ENCODE measurements around the gene MTARC1. TPM values are rescaled to one million over a fixed set of nuclear protein-coding genes. Genes with fewer than 3 reads are reported as not detected.
A peak's percentile ranks its signal among the peaks of the same experiment; 100 is the strongest.

MTARC1 gene
- total RNA-seq, 4 donors from 2014 or later = 10.0 to 28.8 (median 16.6) TPM

- H3K36me3 ChIP-seq = no peaks in the 10 kb centered on the region
- no peak for DNase-seq
- in situ Hi-C loops (cut with MboI; ENCODE audit: low pct_ligation_motif_present in 1 of 4, low pct_unique_long_range_greater_than_20kb in 1 of 4, low sequenced_read_pairs in 3 of 4) (loop anchor here in 3 of 4 donors (25.0 kb wide), 2 partner anchors 99 to 499 kb away; partner anchors contain the start of gene C1orf115 (in 1 of the 3)), intact Hi-C loops (cut with DNase I; ENCODE audit: low total_unique reads) (no loop called here)
- 35 to 90% methylated on average over 2 to 13 of the region's 13 CpGs for WGBS, 2 donors (ENCODE audit: low coverage in 1 of 2)
- H3K27ac ChIP-seq = peak overlapping the region; percentile 87 to 93 (median 90)
- peak overlapping the region in 3 of 4 donors; percentile 57 to 70 (median 68) for H3K4me3 ChIP-seq
- H3K9me3 ChIP-seq = no peaks in the 10 kb centered on the region
- no peaks in the 10 kb centered on the region for H3K27me3 ChIP-seq
- peaks cover 12 to 46% (median 31%) of the 10 kb centered on the region in 4 donors for H3K4me1 ChIP-seq
- TF ChIP-seq POLR2A (IDR thresholded peaks at IDR 0.05) (no peak), CTCF (IDR thresholded peaks at IDR 0.05) (no peak), EP300 (IDR thresholded peaks at IDR 0.05; ENCODE audit: low read depth) (no peak), POLR2AphosphoS5 (IDR thresholded peaks at IDR 0.05) (no peak)
Observed at GRCh38 chr1:220786057-220786336, 716 bp upstream of the MTARC1 start.

GRCh38 chr1:220787069-220787619 is 431 bp downstream of the MTARC1 start:
- Histone ChIP-seq H3K27ac (peak overlapping the region; percentile 87 to 93 (median 90)), H3K4me1 (peaks cover 12 to 56% (median 35%) of the 10 kb centered on the region in 4 donors), H3K27me3 (no peaks in the 10 kb centered on the region), H3K9me3 (no peaks in the 10 kb centered on the region), H3K36me3 (no peaks in the 10 kb centered on the region), H3K4me3 (peak overlapping the region; percentile 56 to 70 (median 62))
- TF ChIP-seq POLR2A (IDR thresholded peaks at IDR 0.05) (peak; percentile 14), EP300 (IDR thresholded peaks at IDR 0.05; ENCODE audit: low read depth) (no peak), POLR2AphosphoS5 (IDR thresholded peaks at IDR 0.05) (peak; percentile 24 to 35 (median 30)), CTCF (IDR thresholded peaks at IDR 0.05) (no peak)
- DNase-seq = peak; percentile 80
- WGBS, 2 donors (ENCODE audit: low coverage in 1 of 2) = 9% methylated on average over 32 of the region's 32 CpGs; no CpG with 5 or more reads in 1 of the 2 donors
- intact Hi-C loops (cut with DNase I; ENCODE audit: low total_unique reads) (no loop called here), in situ Hi-C loops (cut with MboI; ENCODE audit: low pct_ligation_motif_present in 1 of 4, low pct_unique_long_range_greater_than_20kb in 1 of 4, low sequenced_read_pairs in 3 of 4) (loop anchor here in 3 of 4 donors (25.0 kb wide), 2 partner anchors 100 to 500 kb away; partner anchors contain the start of gene C1orf115 (in 1 of the 3))

GRCh38 chr1:220788900-220789299 is 2.2 kb downstream of the MTARC1 start:
- Histone ChIP-seq H3K4me3 (no peak overlapping the region), H3K4me1 (peaks cover 12 to 56% (median 35%) of the 10 kb centered on the region in 4 donors), H3K27me3 (no peaks in the 10 kb centered on the region), H3K27ac (peak overlapping the region; percentile 55 to 93 (median 90)), H3K36me3 (no peaks in the 10 kb centered on the region), H3K9me3 (no peaks in the 10 kb centered on the region)
- 64 to 80% methylated on average over 4 to 7 of the region's 7 CpGs for WGBS, 2 donors (ENCODE audit: low coverage in 1 of 2)
- in situ Hi-C loops (cut with MboI; ENCODE audit: low pct_ligation_motif_present in 1 of 4, low pct_unique_long_range_greater_than_20kb in 1 of 4, low sequenced_read_pairs in 3 of 4) (loop anchor here in 3 of 4 donors (25.0 kb wide), 2 partner anchors 102 to 502 kb away; partner anchors contain the start of gene C1orf115 (in 1 of the 3)), intact Hi-C loops (cut with DNase I; ENCODE audit: low total_unique reads) (no loop called here)
- no peak for TF ChIP-seq CTCF (IDR thresholded peaks at IDR 0.05)
- TF ChIP-seq POLR2AphosphoS5 (IDR thresholded peaks at IDR 0.05) = no peak
- no peak for TF ChIP-seq EP300 (IDR thresholded peaks at IDR 0.05; ENCODE audit: low read depth)
- no peak for TF ChIP-seq POLR2A (IDR thresholded peaks at IDR 0.05)
- DNase-seq = no peak

GRCh38 chr1:220789532-220790147 is 2.9 kb downstream of the MTARC1 start:
- DNase-seq = no peak
- Histone ChIP-seq H3K4me3 (no peak overlapping the region), H3K27ac (peak overlapping the region; percentile 45 to 58 (median 51)), H3K36me3 (no peaks in the 10 kb centered on the region), H3K9me3 (no peaks in the 10 kb centered on the region), H3K27me3 (no peaks in the 10 kb centered on the region), H3K4me1 (peaks cover 12 to 56% (median 35%) of the 10 kb centered on the region in 4 donors)
- TF ChIP-seq CTCF (IDR thresholded peaks at IDR 0.05) = no peak
- TF ChIP-seq POLR2A (IDR thresholded peaks at IDR 0.05) = no peak
- TF ChIP-seq EP300 (IDR thresholded peaks at IDR 0.05; ENCODE audit: low read depth) = no peak
- TF ChIP-seq POLR2AphosphoS5 (IDR thresholded peaks at IDR 0.05) = no peak
- intact Hi-C loops (cut with DNase I; ENCODE audit: low total_unique reads) (no loop called here), in situ Hi-C loops (cut with MboI; ENCODE audit: low pct_ligation_motif_present in 1 of 4, low pct_unique_long_range_greater_than_20kb in 1 of 4, low sequenced_read_pairs in 3 of 4) (loop anchor here in 3 of 4 donors (25.0 kb wide), 2 partner anchors 102 to 502 kb away; partner anchors contain the start of gene C1orf115 (in 1 of the 3))
- WGBS, 2 donors (ENCODE audit: low coverage in 1 of 2) = 25 to 41% methylated on average over 2 of the region's 2 CpGs
